Esophagus squamous epithelium (tissue), 4 donors: ENCODE measurements around the gene GNRHR.

Source experiments
- CTCF ChIP-seq, 6 experiments: fragments of 450-650 bp in 4 of 6; fragments of 200-600 bp in 2 of 6; sonication (generic) in 2 of 6; IDR thresholded peaks; one replicate each; pipeline ENCODE4 v1.5.1; 2016 to 2019; ENCODE audit warnings: antibody characterized with exemption in 6 of 6, mild to moderate bottlenecking in 4 of 6, moderate library complexity in 4 of 6
- POLR2A ChIP-seq, 4 donors: fragments of 450-650 bp; IDR thresholded peaks; one replicate each; pipeline ENCODE4 v1.6.1; 2017; ENCODE audit warnings: antibody characterized with exemption in 4 of 4, mild to moderate bottlenecking in 4 of 4, moderate library complexity in 3 of 4

- TF ChIP-seq CTCF (IDR thresholded peaks at IDR 0.05) (no peak), POLR2A (IDR thresholded peaks at IDR 0.05) (no peak)
Measured at GRCh38 chr4:67765928-67766327, 11.7 kb upstream of the GNRHR start.
